Hepatocyte (in vitro differentiated cells): ENCODE measurements around the gene SERPINA4. TPM values are rescaled to one million over a fixed set of nuclear protein-coding genes. Genes with fewer than 3 reads are reported as not detected.
"Not testable (repeated sequence)": the region's sequence is repeated elsewhere in the genome, so short reads cannot be mapped to it uniquely, and the experiment has no call there.

Experiments
- DNase-seq: peaks from one replicate; pipeline ENCODE4 v3.0.0-alpha.2; 2016; ENCODE audit warnings: low spot score
- H2AFZ ChIP-seq: fragments of 200-600 bp; sonication (generic); 2 replicates; pipeline ENCODE4 v1.6.0; 2016; ENCODE audit warnings: antibody characterized with exemption, mild to moderate bottlenecking
- H3K27ac ChIP-seq: fragments of 200-600 bp; sonication (generic); 2 replicates; pipeline ENCODE4 v1.5.1; 2016; ENCODE audit warnings: mild to moderate bottlenecking
- H3K27me3 ChIP-seq: fragments of 200-600 bp; sonication (generic); 2 replicates; pipeline ENCODE4 v1.6.1; 2016
- H3K36me3 ChIP-seq: fragments of 200-600 bp; sonication (generic); replicated peaks from 2 replicates; pipeline ENCODE4 v1.5.1; 2016; ENCODE audit warnings: low read depth; ENCODE audit not compliant: insufficient read depth
- H3K4me1 ChIP-seq: fragments of 200-600 bp; sonication (generic); 2 replicates; pipeline ENCODE4 v1.5.1; 2016; ENCODE audit warnings: mild to moderate bottlenecking, moderate library complexity; ENCODE audit not compliant: insufficient read depth
- H3K4me2 ChIP-seq: fragments of 200-600 bp; sonication (generic); 2 replicates; pipeline ENCODE4 v1.6.0; 2016
- H3K4me3 ChIP-seq: fragments of 200-600 bp; sonication (generic); 2 replicates; pipeline ENCODE4 v1.5.1; 2016; ENCODE audit warnings: mild to moderate bottlenecking
- H3K79me2 ChIP-seq: fragments of 200-600 bp; sonication (generic); 2 replicates; pipeline ENCODE4 v1.6.0; 2017; ENCODE audit warnings: mild to moderate bottlenecking
- H3K9me2 ChIP-seq: fragments of 200-600 bp; sonication (generic); replicated peaks from 2 replicates; pipeline ENCODE4 v1.6.0; 2017; ENCODE audit warnings: mild to moderate bottlenecking; ENCODE audit not compliant: insufficient read depth
- H3K9me3 ChIP-seq: fragments of 200-600 bp; sonication (generic); 2 replicates; pipeline ENCODE4 v1.5.1; 2016; ENCODE audit warnings: low read depth, mild to moderate bottlenecking
- H4K20me1 ChIP-seq: fragments of 200-600 bp; sonication (generic); 2 replicates; pipeline ENCODE4 v1.6.0; 2016; ENCODE audit warnings: mild to moderate bottlenecking; ENCODE audit not compliant: insufficient read depth, poor library complexity, severe bottlenecking
- CTCF ChIP-seq: fragments of 200-600 bp; sonication (generic); IDR thresholded peaks from 2 replicates; pipeline ENCODE4 v1.5.1; 2016; ENCODE audit warnings: antibody characterized with exemption, mild to moderate bottlenecking; ENCODE audit not compliant: poor library complexity
- EZH2 ChIP-seq: fragments of 200-600 bp; sonication (generic); IDR thresholded peaks from 2 replicates; pipeline ENCODE4 v1.6.1; 2016; ENCODE audit warnings: antibody characterized with exemption, mild to moderate bottlenecking, borderline replicate concordance
- EZH2phosphoT487 ChIP-seq: fragments of 200-600 bp; sonication (generic); IDR thresholded peaks from one replicate; pipeline ENCODE4 v1.6.1; 2018; ENCODE audit warnings: antibody characterized with exemption, mild to moderate bottlenecking, low read depth, moderate library complexity; ENCODE audit not compliant: unreplicated experiment, severe bottlenecking
- WGBS: methylation state at CpG from one replicate; pipeline ENCODE4 v1.1.6; 2016; ENCODE audit warnings: low lambda C conversion rate; ENCODE audit errors: missing lambda C conversion rate; 5-methylcytosine and 5-hydroxymethylcytosine counted together
- polyA plus RNA-seq: library from polyadenylated mRNA; unstranded; fragments of >200 nt; fragmentation: Nextera tagmentation; extraction: Ambion mirVana; gene quantifications from 2 replicates; pipeline ENCODE4 v1.2.1, GENCODE V29; 2016
- total RNA-seq: library from RNA; depleted of rRNA; stranded (reverse); fragments of >200 nt; gene quantifications from 2 replicates; pipeline ENCODE4 v1.2.3, GENCODE V29; 2014

The SERPINA4 gene
- total and polyA plus RNA-seq, 2 experiments from 2014 or later: 27.8 to 35.2 TPM

GRCh38 chr14:94574336-94574735, 13.1 kb downstream of the SERPINA4 start:
- no peaks in the 10 kb centered on the region for H3K36me3 ChIP-seq
- no peak overlapping the region for H3K4me2 ChIP-seq
- no peaks in the 10 kb centered on the region for H3K9me3 ChIP-seq
- H3K9me2 ChIP-seq: no peaks in the 10 kb centered on the region
- no peaks in the 10 kb centered on the region for H4K20me1 ChIP-seq
- H3K79me2 ChIP-seq: no peaks in the 10 kb centered on the region
- no peak overlapping the region for H2AFZ ChIP-seq
- no peak for DNase-seq
- no peak for TF ChIP-seq EZH2phosphoT487
- TF ChIP-seq CTCF: no peak
- no peak for TF ChIP-seq EZH2
- H3K4me3 ChIP-seq: no peak overlapping the region
- H3K27me3 ChIP-seq: no peaks in the 10 kb centered on the region
- 90% methylated on average over 3 of the region's 3 CpGs for WGBS
- no peaks in the 10 kb centered on the region for H3K4me1 ChIP-seq
- H3K27ac ChIP-seq: no peak overlapping the region

GRCh38 chr14:94575730-94576585, 14.7 kb downstream of the SERPINA4 start:
- Histone ChIP-seq H3K36me3 (no peaks in the 10 kb centered on the region), H3K9me2 (no peaks in the 10 kb centered on the region), H3K4me2 (no peak overlapping the region), H2AFZ (no peak overlapping the region), H3K4me3 (no peak overlapping the region), H3K79me2 (no peaks in the 10 kb centered on the region), H3K27ac (no peak overlapping the region), H3K27me3 (no peaks in the 10 kb centered on the region), H4K20me1 (no peaks in the 10 kb centered on the region), H3K4me1 (no peaks in the 10 kb centered on the region), H3K9me3 (no peaks in the 10 kb centered on the region)
- no peak for DNase-seq
- TF ChIP-seq EZH2phosphoT487: no peak
- no peak for TF ChIP-seq CTCF
- no peak for TF ChIP-seq EZH2
- WGBS: 94% methylated on average over 5 of the region's 5 CpGs

- H4K20me1 ChIP-seq, H3K4me1 ChIP-seq, H3K27ac ChIP-seq, H3K36me3 ChIP-seq, H3K9me3 ChIP-seq, H3K4me2 ChIP-seq, H3K4me3 ChIP-seq, H3K9me2 ChIP-seq, DNase-seq, H3K27me3 ChIP-seq, H2AFZ ChIP-seq, H3K79me2 ChIP-seq: not testable (repeated sequence)
Measured at GRCh38 chr14:94577472-94577871, 16.2 kb downstream of the SERPINA4 start.

- Histone ChIP-seq H3K4me3 (no peak overlapping the region), H3K9me3 (no peaks in the 10 kb centered on the region), H3K9me2 (no peaks in the 10 kb centered on the region), H3K4me1 (peaks cover 10% of the 10 kb centered on the region), H3K79me2 (no peaks in the 10 kb centered on the region), H3K27me3 (no peaks in the 10 kb centered on the region), H4K20me1 (no peaks in the 10 kb centered on the region), H2AFZ (no peak overlapping the region), H3K4me2 (no peak overlapping the region), H3K27ac (no peak overlapping the region), H3K36me3 (no peaks in the 10 kb centered on the region)
- TF ChIP-seq EZH2phosphoT487 (no peak), CTCF (no peak), EZH2 (no peak)
- WGBS: 91% methylated on average over 6 of the region's 6 CpGs
- no peak for DNase-seq
Measured at GRCh38 chr14:94578712-94579111, 17.5 kb downstream of the SERPINA4 start.
